Right ventricle myocardium inferior (tissue), 1 donor: ENCODE results near the gene KPNA4. TPM values are rescaled to one million over a fixed set of nuclear protein-coding genes. Genes with fewer than 3 reads are reported as not detected.

Experiments used
- total RNA-seq: library from RNA; stranded (reverse); fragmentation: NEBNext Ultra II Directional; extraction: Animal tissue kit (Norgen Biotek cat#: 25700); gene quantifications from one replicate; pipeline ENCODE4 v1.2.1, GENCODE V29; 2021
- donor health status: DM: no; HTN: yes; CAD: no; lungs with severe emphysema.

KPNA4 gene
- total RNA-seq, 1 donor from 2014 or later, result 120 TPM

Other genes with a start within 250 kb of the KPNA4 start
- gene IFT80, start 166.3 kb downstream of the KPNA4 start, total RNA-seq, result 8.9 TPM
- 20.1 TPM for gene SMC4, start 165.9 kb downstream of the KPNA4 start, total RNA-seq
- gene TRIM59, start 115.8 kb downstream of the KPNA4 start, total RNA-seq, result 0.73 TPM
- not detected for gene ARL14, start 111.6 kb upstream of the KPNA4 start, total RNA-seq
- gene PPM1L, start 190.7 kb upstream of the KPNA4 start, total RNA-seq, result 63.9 TPM